Panc1 (cell line): ENCODE results near the gene MN1. TPM values are rescaled to one million over a fixed set of nuclear protein-coding genes. Genes with fewer than 3 reads are reported as not detected.

Experiments used
- ATAC-seq: fragments of 200-7000 bp; cut with Tn5 transposase; 2 replicates; pipeline ENCODE4 v1.9.1; 2020; ENCODE audit warnings: mild to moderate bottlenecking, moderate library complexity
- BruUV-seq: library from RNA; stranded (reverse); fragments of 400-500 nt; replicated peaks from 2 replicates; lab custom pipeline; 2021; lab: Mats Ljungman, UMichigan
- CTCF ChIA-PET: fragments of 300-600 bp; sonication (Branson Sonifier 250); formaldehyde crosslinking; loops from one replicate; lab custom pipeline; 2022; ENCODE audit warnings: antibody characterized with exemption; lab: Charles Lee
- POLR2A ChIA-PET: fragments of 300-600 bp; sonication (Branson Sonifier 250); formaldehyde crosslinking; loops from one replicate; lab custom pipeline; 2022; ENCODE audit warnings: antibody characterized with exemption; lab: Charles Lee
- DNase-seq: peaks from one replicate; pipeline ENCODE4 v3.0.0-alpha.2; 2010; ENCODE audit warnings: low read depth, low spot score
- H3K27ac ChIP-seq: 2 replicates; pipeline ENCODE4 v1.5.1; 2011; ENCODE audit warnings: mild to moderate bottlenecking, low read length, inconsistent platforms
- H3K27me3 ChIP-seq: fragments of 200-500 bp; sonication (Bioruptor generic); 2 replicates; pipeline ENCODE4 v1.6.0; 2014; ENCODE audit warnings: low read length, inconsistent platforms; ENCODE audit not compliant: control insufficient read depth, insufficient read depth
- H3K36me3 ChIP-seq: fragments of 200-500 bp; sonication (Bioruptor generic); 2 replicates; pipeline ENCODE4 v1.5.1; 2014; ENCODE audit warnings: inconsistent platforms, mild to moderate bottlenecking, low read length, moderate library complexity; ENCODE audit not compliant: control insufficient read depth, insufficient read depth
- H3K4me1 ChIP-seq: 2 replicates; pipeline ENCODE4 v1.5.1; 2011; ENCODE audit warnings: inconsistent platforms, mild to moderate bottlenecking, low read length, moderate library complexity; ENCODE audit not compliant: control insufficient read depth, insufficient read depth
- H3K4me3 ChIP-seq, 2 experiments: 2 replicates each; pipeline ENCODE4 v1.5.1; 2011 to 2012; ENCODE audit warnings: low read depth in 2 of 2, low read length in 2 of 2, mild to moderate bottlenecking in 2 of 2, inconsistent platforms in 1 of 2, moderate library complexity in 1 of 2
- H3K9me3 ChIP-seq: fragments of 200-500 bp; sonication (Bioruptor generic); 2 replicates; pipeline ENCODE4 v1.5.1; 2014; ENCODE audit warnings: low read depth, mild to moderate bottlenecking, inconsistent platforms, low read length, moderate library complexity; ENCODE audit not compliant: control insufficient read depth, insufficient read depth
- POLR2AphosphoS5 ChIP-seq: IDR thresholded peaks from 2 replicates; pipeline ENCODE4 v1.6.1; 2012; ENCODE audit warnings: mild to moderate bottlenecking, low read depth, low read length, moderate library complexity
- SIN3A ChIP-seq: IDR thresholded peaks from 2 replicates; pipeline ENCODE4 v1.6.1; 2012; ENCODE audit warnings: low read depth, mild to moderate bottlenecking, low read length, moderate library complexity, borderline replicate concordance; ENCODE audit not compliant: insufficient read depth
- TCF7L2 ChIP-seq: IDR thresholded peaks from 2 replicates; pipeline ENCODE4 v1.6.1; 2011; ENCODE audit warnings: mild to moderate bottlenecking, low read depth, low read length, inconsistent platforms
- in situ Hi-C: cut with HindIII; loops from 2 replicates; pipeline ENCODE4 v1.10.0; 2016; ENCODE audit warnings: low sequenced_read_pairs, low pct_unique_long_range_greater_than_20kb
- intact Hi-C: fragments of 100-400 bp; cut with micrococcal nuclease; formaldehyde crosslinking; loops from one replicate; pipeline ENCODE4 v1.10.0; 2022; ENCODE audit not compliant: unreplicated experiment
- total RNA-seq: library from RNA; stranded (reverse); gene quantifications from one replicate; pipeline ENCODE4 v1.2.1, GENCODE V29; 2021; ENCODE audit not compliant: unreplicated experiment
- TF ChIP-seq, protein P1 (sequence below), 2 experiments: IDR thresholded peaks; 2 replicates each; pipeline ENCODE4 v1.6.1; 2011 to 2012; ENCODE audit warnings: low read depth in 2 of 2, control low read depth in 1 of 2, low read length in 1 of 2, mild to moderate bottlenecking in 1 of 2, moderate library complexity in 1 of 2; ENCODE audit not compliant: insufficient read depth in 1 of 2
- TF ChIP-seq, protein P2 (sequence below): fragments of 450-650 bp; IDR thresholded peaks from 2 replicates; pipeline ENCODE4 v1.5.1; 2017; ENCODE audit warnings: mild to moderate bottlenecking

Gene MN1
- total RNA-seq, 1 experiment from 2014 or later = 0.51 TPM

DNA sequence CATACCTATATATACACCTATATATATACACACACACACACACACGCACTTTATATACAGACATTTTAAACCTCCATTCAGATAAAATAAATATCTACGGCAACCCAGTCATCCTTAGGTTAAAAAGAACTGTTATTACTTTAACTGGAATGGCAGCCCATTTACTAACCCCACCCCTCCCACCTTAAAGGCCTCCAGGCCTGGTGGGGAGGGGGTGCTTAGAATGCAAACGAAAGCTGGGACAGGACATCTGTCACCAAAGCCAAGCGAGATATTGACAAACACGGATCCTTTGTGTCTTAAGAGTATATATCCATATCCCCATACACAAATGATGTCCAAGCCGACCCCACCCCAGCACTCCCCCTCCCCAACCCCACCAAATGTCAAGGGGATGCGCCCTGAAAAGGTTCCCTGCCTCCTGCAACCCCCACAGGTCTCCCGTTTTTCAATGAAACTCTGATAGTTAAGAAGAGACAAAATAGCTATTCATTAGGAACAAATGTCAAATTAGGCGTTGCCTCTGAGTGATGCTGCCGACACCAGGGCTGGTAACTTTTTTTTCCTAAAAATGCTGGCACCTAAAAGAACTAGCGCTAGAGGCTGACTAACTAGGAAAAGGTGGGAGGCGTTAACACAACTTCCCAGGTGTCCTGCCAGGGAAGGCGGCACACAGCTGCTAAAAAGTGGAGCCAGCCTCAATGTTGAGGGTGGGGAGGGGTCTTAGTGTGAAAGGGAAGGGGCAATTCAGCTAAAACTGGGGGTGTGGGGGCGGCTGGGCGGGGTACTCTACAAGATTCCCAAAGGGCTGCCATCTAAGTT, 5.6 kb downstream of the MN1 start:
- DNase-seq (no peak), ATAC-seq (no peak)
- no TSS peak for BruUV-seq
- no peaks in the 10 kb centered on the region for H3K36me3 ChIP-seq
- ChIA-PET CTCF (no interaction called here), POLR2A (no interaction called here)
- TF ChIP-seq, protein P1, sequence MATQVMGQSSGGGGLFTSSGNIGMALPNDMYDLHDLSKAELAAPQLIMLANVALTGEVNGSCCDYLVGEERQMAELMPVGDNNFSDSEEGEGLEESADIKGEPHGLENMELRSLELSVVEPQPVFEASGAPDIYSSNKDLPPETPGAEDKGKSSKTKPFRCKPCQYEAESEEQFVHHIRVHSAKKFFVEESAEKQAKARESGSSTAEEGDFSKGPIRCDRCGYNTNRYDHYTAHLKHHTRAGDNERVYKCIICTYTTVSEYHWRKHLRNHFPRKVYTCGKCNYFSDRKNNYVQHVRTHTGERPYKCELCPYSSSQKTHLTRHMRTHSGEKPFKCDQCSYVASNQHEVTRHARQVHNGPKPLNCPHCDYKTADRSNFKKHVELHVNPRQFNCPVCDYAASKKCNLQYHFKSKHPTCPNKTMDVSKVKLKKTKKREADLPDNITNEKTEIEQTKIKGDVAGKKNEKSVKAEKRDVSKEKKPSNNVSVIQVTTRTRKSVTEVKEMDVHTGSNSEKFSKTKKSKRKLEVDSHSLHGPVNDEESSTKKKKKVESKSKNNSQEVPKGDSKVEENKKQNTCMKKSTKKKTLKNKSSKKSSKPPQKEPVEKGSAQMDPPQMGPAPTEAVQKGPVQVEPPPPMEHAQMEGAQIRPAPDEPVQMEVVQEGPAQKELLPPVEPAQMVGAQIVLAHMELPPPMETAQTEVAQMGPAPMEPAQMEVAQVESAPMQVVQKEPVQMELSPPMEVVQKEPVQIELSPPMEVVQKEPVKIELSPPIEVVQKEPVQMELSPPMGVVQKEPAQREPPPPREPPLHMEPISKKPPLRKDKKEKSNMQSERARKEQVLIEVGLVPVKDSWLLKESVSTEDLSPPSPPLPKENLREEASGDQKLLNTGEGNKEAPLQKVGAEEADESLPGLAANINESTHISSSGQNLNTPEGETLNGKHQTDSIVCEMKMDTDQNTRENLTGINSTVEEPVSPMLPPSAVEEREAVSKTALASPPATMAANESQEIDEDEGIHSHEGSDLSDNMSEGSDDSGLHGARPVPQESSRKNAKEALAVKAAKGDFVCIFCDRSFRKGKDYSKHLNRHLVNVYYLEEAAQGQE (IDR thresholded peaks at IDR 0.05; ENCODE audit: insufficient read depth in 1 of 2, low read depth in 2 of 2, low read length in 1 of 2) = no peak
- no peak for TF ChIP-seq SIN3A
- TF ChIP-seq TCF7L2 = no peak
- no peak for TF ChIP-seq POLR2AphosphoS5
- TF ChIP-seq, protein P2, sequence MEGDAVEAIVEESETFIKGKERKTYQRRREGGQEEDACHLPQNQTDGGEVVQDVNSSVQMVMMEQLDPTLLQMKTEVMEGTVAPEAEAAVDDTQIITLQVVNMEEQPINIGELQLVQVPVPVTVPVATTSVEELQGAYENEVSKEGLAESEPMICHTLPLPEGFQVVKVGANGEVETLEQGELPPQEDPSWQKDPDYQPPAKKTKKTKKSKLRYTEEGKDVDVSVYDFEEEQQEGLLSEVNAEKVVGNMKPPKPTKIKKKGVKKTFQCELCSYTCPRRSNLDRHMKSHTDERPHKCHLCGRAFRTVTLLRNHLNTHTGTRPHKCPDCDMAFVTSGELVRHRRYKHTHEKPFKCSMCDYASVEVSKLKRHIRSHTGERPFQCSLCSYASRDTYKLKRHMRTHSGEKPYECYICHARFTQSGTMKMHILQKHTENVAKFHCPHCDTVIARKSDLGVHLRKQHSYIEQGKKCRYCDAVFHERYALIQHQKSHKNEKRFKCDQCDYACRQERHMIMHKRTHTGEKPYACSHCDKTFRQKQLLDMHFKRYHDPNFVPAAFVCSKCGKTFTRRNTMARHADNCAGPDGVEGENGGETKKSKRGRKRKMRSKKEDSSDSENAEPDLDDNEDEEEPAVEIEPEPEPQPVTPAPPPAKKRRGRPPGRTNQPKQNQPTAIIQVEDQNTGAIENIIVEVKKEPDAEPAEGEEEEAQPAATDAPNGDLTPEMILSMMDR = no peak
- no peak overlapping the region for H3K27ac ChIP-seq
- intact Hi-C loops = no loop called here
- no peaks in the 10 kb centered on the region for H3K27me3 ChIP-seq
- H3K9me3 ChIP-seq = no peaks in the 10 kb centered on the region
- no peaks in the 10 kb centered on the region for H3K4me1 ChIP-seq
- no peak overlapping the region for H3K4me3 ChIP-seq
- in situ Hi-C loops = no loop called here

- intact Hi-C loops = no loop called here
Observed at GRCh38 chr22:27795053-27795452, 6.5 kb downstream of the MN1 start.

More at GRCh38 chr22:27795053-27795452, 6.5 kb downstream of the MN1 start:
- no peak for TF ChIP-seq TCF7L2
- TF ChIP-seq, protein P2 = no peak
- no peak for TF ChIP-seq POLR2AphosphoS5
- no peak overlapping the region for H3K4me3 ChIP-seq
- no peaks in the 10 kb centered on the region for H3K9me3 ChIP-seq
- BruUV-seq = no TSS peak
- ATAC-seq (no peak), DNase-seq (no peak)
- H3K36me3 ChIP-seq = no peaks in the 10 kb centered on the region
- no peaks in the 10 kb centered on the region for H3K27me3 ChIP-seq
- ChIA-PET POLR2A (interaction anchor here (0.6 kb wide), 1 partner anchor 174 kb away, joined by 9 read pairs; no protein-coding TSS in a partner anchor), CTCF (no interaction called here)
- no peak overlapping the region for H3K27ac ChIP-seq
- H3K4me1 ChIP-seq = no peaks in the 10 kb centered on the region
- in situ Hi-C loops = no loop called here
